Muscle layer of colon (tissue), 2 donors: ENCODE results near the gene PXYLP1.

ENCODE experiments used
- H3K27ac ChIP-seq: one replicate; pipeline ENCODE4 v1.7.0; 2013; ENCODE audit warnings: low read depth, mild to moderate bottlenecking, low read length, moderate library complexity
- H3K27me3 ChIP-seq, 2 donors: one replicate each; pipeline ENCODE4 v1.7.0; 2013; ENCODE audit warnings: low read length in 2 of 2, mild to moderate bottlenecking in 2 of 2; ENCODE audit not compliant: insufficient read depth in 2 of 2, control insufficient read depth in 1 of 2
- H3K36me3 ChIP-seq: one replicate; pipeline ENCODE4 v1.7.0; 2013; ENCODE audit warnings: mild to moderate bottlenecking, low read length; ENCODE audit not compliant: insufficient read depth
- H3K4me1 ChIP-seq: one replicate; pipeline ENCODE4 v1.7.0; 2013; ENCODE audit warnings: mild to moderate bottlenecking, low read length; ENCODE audit not compliant: insufficient read depth
- H3K4me3 ChIP-seq, 2 donors: one replicate each; pipeline ENCODE4 v1.7.0; 2013; ENCODE audit warnings: low read length in 2 of 2, low read depth in 1 of 2, mild to moderate bottlenecking in 1 of 2, moderate library complexity in 1 of 2
- H3K9ac ChIP-seq: one replicate; pipeline ENCODE4 v1.7.0; 2013; ENCODE audit warnings: low read length
- H3K9me3 ChIP-seq: one replicate; pipeline ENCODE4 v1.7.0; 2013; ENCODE audit warnings: mild to moderate bottlenecking, low read length
- donor health status: abdominal sarcoma.
- donor health status: Adenocarcinoma of cecum.

Gene PXYLP1

GRCh38 chr3:141241616-141242376 is 10.2 kb downstream of the PXYLP1 start:
- peaks cover 16% of the 10 kb centered on the region for H3K4me1 ChIP-seq

DNA sequence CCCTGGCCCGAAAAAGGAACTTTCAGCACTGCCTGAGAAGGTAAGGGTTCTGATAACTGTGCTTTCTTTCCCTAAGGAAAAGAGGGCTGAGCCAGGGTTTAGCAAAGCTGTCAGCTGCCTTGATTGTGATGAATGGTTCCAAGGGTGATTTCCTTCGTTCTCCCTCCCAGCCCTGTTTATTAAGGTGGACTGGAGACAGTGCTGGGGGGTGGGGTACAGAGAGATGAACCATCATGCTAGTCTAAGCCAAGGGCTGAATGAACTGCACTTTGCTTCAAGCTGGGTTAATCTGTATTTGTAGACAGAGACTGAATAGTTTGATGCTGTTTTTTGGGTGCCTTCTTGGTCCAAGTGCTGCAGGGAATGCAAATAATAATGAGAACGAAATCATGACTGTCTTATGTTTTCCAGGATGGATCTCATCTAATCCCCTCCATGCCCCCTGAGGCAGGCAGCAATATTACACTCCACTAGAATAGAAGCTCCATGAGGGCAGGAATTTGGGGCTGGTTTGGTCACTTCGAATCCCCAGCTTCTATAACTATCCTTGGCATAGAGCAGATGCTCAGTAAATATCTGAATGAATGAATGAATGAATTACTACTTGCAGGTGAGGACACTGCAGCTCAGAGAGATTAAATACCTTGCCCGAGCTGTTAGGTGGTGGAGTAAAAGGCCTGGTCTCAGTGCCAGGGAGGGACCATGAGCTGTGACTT is 10.9 kb downstream of the PXYLP1 start:
- Histone ChIP-seq H3K27ac (no peak overlapping the region), H3K4me3 (no peak overlapping the region), H3K27me3 (no peaks in the 10 kb centered on the region)

More at GRCh38 chr3:141241616-141242376, 10.2 kb downstream of the PXYLP1 start:
- H3K27ac ChIP-seq = no peak overlapping the region
- H3K27me3 ChIP-seq = no peaks in the 10 kb centered on the region
- no peak overlapping the region for H3K4me3 ChIP-seq
- H3K9me3 ChIP-seq = no peaks in the 10 kb centered on the region
- H3K36me3 ChIP-seq = no peaks in the 10 kb centered on the region
- H3K9ac ChIP-seq = no peak overlapping the region

DNA sequence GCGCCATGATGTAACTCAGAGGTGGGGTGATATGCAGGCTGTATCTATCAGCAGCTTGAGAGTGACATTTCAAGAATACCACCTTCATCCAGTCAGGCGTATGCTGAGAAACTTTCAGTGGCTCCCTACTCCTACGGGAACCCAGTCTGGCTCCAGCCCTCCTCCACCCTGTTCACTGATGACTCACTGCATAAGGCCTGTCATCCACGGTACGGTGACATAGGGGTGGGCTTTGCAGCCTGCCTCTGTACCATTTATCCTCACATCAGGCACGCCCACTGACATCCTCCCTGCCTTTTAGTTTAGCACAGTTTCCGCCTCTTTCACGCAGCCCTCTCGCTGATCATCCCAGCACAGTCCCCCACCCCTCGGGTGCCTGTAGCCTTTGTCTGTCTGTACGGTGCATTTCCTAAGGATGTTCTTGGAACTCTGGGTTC is 11.7 kb downstream of the PXYLP1 start:
- no peaks in the 10 kb centered on the region for H3K27me3 ChIP-seq
- H3K9ac ChIP-seq = no peak overlapping the region
- no peaks in the 10 kb centered on the region for H3K9me3 ChIP-seq
- H3K4me1 ChIP-seq = peaks cover 11% of the 10 kb centered on the region
- H3K27ac ChIP-seq = no peak overlapping the region
- H3K36me3 ChIP-seq = no peaks in the 10 kb centered on the region
- H3K4me3 ChIP-seq = no peak overlapping the region

More for the DNA sequence above, 10.9 kb downstream of the PXYLP1 start:
- Histone ChIP-seq H3K9ac (no peak overlapping the region), H3K9me3 (no peaks in the 10 kb centered on the region), H3K4me1 (peaks cover 16% of the 10 kb centered on the region), H3K36me3 (no peaks in the 10 kb centered on the region)

DNA sequence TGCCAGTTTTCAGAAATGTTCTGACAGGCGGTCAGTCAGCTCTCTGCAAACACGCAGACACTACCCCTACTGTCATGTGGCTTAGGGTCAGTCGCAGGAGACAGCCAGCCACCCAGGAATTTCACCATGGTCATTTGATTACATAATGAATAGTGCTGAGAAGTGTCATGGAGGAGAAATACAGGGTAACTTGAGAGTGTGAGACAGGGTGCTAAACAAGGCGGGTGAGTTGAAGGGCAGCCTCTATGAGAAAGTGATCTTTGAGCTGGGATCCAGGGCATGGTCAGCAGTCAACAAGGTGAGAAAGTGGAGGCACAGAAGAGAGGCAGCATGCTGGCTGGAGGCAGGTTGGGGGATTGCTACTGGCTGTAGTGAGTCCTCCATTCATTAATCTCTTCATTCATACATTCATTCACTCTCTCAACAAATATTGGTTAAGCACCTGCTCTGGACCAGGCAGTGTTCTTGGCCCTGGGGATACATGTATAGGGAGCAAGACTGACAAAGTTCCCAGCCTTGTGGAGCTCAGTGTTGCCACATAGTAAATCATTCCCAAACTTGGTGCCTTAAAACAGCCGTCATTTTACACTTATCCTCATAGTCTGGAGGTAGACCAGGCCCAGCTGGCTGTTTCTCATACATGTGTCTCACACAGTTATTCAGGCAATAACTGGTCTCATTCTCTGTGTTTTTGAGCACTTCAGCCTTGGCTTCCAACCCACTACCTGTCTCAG is 14.8 kb downstream of the PXYLP1 start:
- Histone ChIP-seq H3K36me3 (no peaks in the 10 kb centered on the region), H3K9me3 (no peaks in the 10 kb centered on the region), H3K4me1 (peaks cover 9% of the 10 kb centered on the region), H3K27me3 (no peaks in the 10 kb centered on the region), H3K27ac (no peak overlapping the region), H3K4me3 (no peak overlapping the region), H3K9ac (no peak overlapping the region)

DNA sequence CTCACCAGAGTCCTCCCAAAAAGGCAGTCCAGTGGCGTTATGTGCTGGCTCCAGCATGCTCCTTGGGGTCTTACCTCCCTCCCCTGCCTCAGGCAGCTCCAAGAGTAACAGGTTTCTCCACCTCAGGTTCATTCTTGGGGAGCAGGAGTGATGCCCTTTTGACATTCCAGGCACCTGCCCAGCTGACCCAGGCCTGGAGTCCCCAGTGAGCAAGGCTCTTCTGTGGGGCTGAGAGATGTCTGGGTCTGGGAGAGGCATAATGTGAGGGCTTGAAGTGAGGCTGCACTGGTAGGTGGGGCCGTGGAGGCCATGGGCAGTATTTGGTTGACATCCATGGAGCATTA is 15.3 kb downstream of the PXYLP1 start:
- no peaks in the 10 kb centered on the region for H3K9me3 ChIP-seq
- H3K9ac ChIP-seq = no peak overlapping the region
- no peak overlapping the region for H3K4me3 ChIP-seq
- no peaks in the 10 kb centered on the region for H3K27me3 ChIP-seq
- no peak overlapping the region for H3K27ac ChIP-seq
- peaks cover 3% of the 10 kb centered on the region for H3K4me1 ChIP-seq
- H3K36me3 ChIP-seq = no peaks in the 10 kb centered on the region

DNA sequence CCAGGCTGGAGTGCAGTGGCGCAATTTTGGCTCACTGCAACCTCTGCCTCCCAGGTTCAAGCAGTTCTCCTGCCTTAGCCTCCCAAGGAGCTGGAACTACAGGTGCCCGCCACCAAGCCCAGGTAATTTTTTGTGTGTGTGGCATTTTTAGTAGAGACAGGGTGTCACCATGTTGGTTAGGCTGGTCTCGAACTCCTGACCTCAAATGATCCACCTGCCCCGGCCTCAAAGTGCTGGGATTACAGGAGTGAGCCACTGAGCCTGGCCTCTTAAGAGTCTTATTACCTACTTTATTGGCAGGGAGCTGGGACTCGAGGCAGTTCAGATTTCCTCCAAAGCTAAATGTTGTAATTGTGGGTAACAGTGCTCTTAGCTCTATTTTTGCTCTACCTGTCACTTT is 16.4 kb downstream of the PXYLP1 start:
- Histone ChIP-seq H3K27ac (no peak overlapping the region), H3K36me3 (no peaks in the 10 kb centered on the region), H3K27me3 (no peaks in the 10 kb centered on the region), H3K9ac (no peak overlapping the region), H3K4me1 (no peaks in the 10 kb centered on the region), H3K4me3 (no peak overlapping the region), H3K9me3 (no peaks in the 10 kb centered on the region)

DNA sequence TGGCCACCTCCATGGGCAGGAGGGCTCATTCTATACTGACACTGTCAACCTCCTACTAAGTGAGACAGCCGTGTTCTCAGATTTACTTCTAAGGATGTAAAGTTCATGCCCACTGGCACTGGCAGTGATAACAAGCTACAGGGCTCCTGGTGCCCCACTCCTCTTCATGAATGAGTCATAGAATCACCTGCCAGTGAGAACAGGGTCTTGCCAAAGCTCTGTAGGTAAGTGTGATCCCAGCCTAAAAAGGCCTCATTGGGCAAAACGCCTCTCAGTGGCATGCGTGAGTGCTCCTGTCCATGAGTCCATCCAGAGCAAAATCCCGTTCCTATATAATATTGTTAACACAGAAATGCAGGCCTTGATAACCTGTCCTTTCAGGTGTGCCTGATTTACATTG is 17.4 kb downstream of the PXYLP1 start:
- H3K4me1 ChIP-seq = no peaks in the 10 kb centered on the region
- H3K27me3 ChIP-seq = no peaks in the 10 kb centered on the region
- H3K36me3 ChIP-seq = no peaks in the 10 kb centered on the region
- H3K4me3 ChIP-seq = no peak overlapping the region
- no peaks in the 10 kb centered on the region for H3K9me3 ChIP-seq
- H3K9ac ChIP-seq = no peak overlapping the region
- no peak overlapping the region for H3K27ac ChIP-seq

- Histone ChIP-seq H3K9ac (no peak overlapping the region), H3K36me3 (no peaks in the 10 kb centered on the region), H3K9me3 (no peaks in the 10 kb centered on the region), H3K4me1 (no peaks in the 10 kb centered on the region), H3K4me3 (no peak overlapping the region), H3K27me3 (no peaks in the 10 kb centered on the region), H3K27ac (no peak overlapping the region)
Measured at GRCh38 chr3:141250342-141250741, 18.7 kb downstream of the PXYLP1 start.

DNA sequence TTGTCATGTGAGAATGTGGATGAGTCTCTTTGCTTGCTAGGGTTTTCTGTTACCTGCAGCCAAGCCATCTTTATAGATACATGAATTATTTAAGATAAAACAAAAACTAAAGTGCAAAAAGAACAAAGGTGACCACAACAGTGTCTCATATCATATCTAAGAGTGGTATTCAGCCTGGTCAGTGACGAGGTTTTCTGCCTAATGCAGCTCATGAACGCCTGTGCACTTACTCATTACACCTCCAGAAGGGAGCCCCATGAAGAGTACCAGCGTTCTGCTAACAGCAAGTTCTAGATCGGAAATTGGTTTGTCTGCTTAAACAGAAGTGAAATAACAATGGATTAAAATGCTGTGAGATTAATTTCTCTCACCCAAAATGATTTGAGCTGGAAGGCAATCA is 19.2 kb downstream of the PXYLP1 start:
- H3K9ac ChIP-seq = no peak overlapping the region
- H3K4me1 ChIP-seq = no peaks in the 10 kb centered on the region
- no peak overlapping the region for H3K4me3 ChIP-seq
- no peak overlapping the region for H3K27ac ChIP-seq
- no peaks in the 10 kb centered on the region for H3K27me3 ChIP-seq
- H3K9me3 ChIP-seq = no peaks in the 10 kb centered on the region
- no peaks in the 10 kb centered on the region for H3K36me3 ChIP-seq

GRCh38 chr3:141253326-141253725 is 21.7 kb downstream of the PXYLP1 start:
- Histone ChIP-seq H3K9ac (no peak overlapping the region), H3K9me3 (no peaks in the 10 kb centered on the region), H3K4me3 (no peak overlapping the region), H3K27ac (no peak overlapping the region), H3K36me3 (no peaks in the 10 kb centered on the region), H3K27me3 (no peaks in the 10 kb centered on the region), H3K4me1 (no peaks in the 10 kb centered on the region)

GRCh38 chr3:141253811-141254210 is 22.2 kb downstream of the PXYLP1 start:
- Histone ChIP-seq H3K9me3 (no peaks in the 10 kb centered on the region), H3K4me1 (no peaks in the 10 kb centered on the region), H3K4me3 (no peak overlapping the region), H3K27ac (no peak overlapping the region), H3K36me3 (no peaks in the 10 kb centered on the region), H3K9ac (no peak overlapping the region), H3K27me3 (no peaks in the 10 kb centered on the region)
